GM12892 (cell line): Measurements from ENCODE around the gene CTNNBIP1.

Source experiments
- POLR2A ChIP-seq: IDR thresholded peaks from 2 replicates; pipeline ENCODE4 v1.6.1; 2011; ENCODE audit warnings: low read depth, low read length, control low read depth
- POLR2AphosphoS5 ChIP-seq: IDR thresholded peaks from 2 replicates; pipeline ENCODE4 v1.6.1; 2011; ENCODE audit warnings: low read depth, low read length, control low read depth
- TAF1 ChIP-seq: IDR thresholded peaks from 2 replicates; pipeline ENCODE4 v1.6.1; 2011; ENCODE audit warnings: low read depth, mild to moderate bottlenecking, control low read depth, low read length, borderline replicate concordance

DNA sequence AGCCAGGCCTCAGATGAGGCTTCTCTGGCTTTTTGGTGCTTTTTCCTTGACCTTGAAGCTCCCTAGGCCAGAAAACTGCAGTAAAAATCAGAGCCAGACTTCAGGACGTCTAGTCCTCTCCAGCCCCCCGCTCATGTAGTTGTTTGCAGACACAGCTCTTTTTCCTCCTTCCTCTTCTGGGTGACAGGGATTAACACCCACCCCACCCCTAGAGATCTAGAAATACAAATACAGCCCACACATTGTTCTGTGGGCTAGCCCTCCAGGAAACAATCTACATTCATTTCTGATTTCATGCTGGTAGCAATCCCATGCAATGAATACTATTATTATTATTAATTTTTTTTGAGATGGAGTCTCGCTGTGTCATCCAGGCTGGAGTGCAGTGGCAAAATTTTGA lies 76.4 kb downstream of the CTNNBIP1 start:
- no peak for TF ChIP-seq POLR2A
- TF ChIP-seq POLR2AphosphoS5, result no peak
- no peak for TF ChIP-seq TAF1
